ENCODE data around the gene SAG.

The SAG gene

DNA sequence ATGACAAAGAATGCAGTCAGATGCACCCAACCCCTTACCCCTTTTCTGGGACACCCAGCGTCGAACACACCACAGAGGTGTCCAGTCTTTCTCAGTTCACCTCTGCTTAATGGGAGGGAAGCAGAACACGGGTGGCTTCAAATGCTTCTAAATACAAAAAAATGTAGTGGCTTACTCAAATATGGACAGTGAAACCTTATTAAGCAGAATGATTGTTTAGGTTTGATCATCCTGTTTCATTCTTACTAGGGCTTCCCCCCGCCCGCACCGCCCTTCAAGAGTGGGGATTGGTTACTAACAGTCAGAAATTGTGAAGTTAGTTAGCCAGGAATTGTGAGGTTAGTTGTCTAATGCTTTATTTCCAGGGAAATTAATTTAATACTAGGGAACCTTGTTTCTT is 34.5 kb upstream of the SAG start:
- peaks cover 45% of the 10 kb centered on the region for H3K4me1 Mint-ChIP-seq (ENCODE audit: low read depth)
- H3K27ac Mint-ChIP-seq, result peak overlapping the region; percentile 31
- H3K27me3 Mint-ChIP-seq (ENCODE audit: low read depth), result no peaks in the 10 kb centered on the region
- H3K9me3 Mint-ChIP-seq, result no peaks in the 10 kb centered on the region
- peaks cover 78% of the 10 kb centered on the region for H3K36me3 Mint-ChIP-seq (ENCODE audit: low read depth)
- H3K4me3 Mint-ChIP-seq, result no peak overlapping the region

DNA sequence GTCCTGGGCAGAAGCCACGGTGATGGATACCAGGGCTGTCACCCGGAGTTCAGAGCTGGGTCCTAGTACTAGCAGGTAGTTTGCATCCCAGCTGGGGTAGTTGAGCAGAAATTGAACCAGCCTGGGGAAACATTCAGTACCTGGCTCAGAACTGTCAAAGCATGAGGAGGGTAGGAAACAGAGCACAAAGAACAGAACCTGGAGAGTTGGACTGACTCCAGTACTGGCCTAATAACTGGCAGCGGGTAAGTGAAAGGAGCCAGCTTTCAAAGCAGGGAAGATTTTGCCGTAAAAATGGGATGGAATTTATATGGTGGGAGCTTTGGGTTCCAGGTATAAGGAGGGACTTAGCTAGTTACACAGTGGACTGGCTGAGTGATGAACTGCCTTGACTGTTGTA is 32.4 kb upstream of the SAG start:
- Mint-ChIP-seq H3K9me3 (no peaks in the 10 kb centered on the region), H3K27ac (peak overlapping the region; percentile 37), H3K27me3 (ENCODE audit: low read depth) (no peaks in the 10 kb centered on the region), H3K4me1 (ENCODE audit: low read depth) (peaks cover 25% of the 10 kb centered on the region), H3K4me3 (no peak overlapping the region), H3K36me3 (ENCODE audit: low read depth) (peaks cover 71% of the 10 kb centered on the region)

DNA sequence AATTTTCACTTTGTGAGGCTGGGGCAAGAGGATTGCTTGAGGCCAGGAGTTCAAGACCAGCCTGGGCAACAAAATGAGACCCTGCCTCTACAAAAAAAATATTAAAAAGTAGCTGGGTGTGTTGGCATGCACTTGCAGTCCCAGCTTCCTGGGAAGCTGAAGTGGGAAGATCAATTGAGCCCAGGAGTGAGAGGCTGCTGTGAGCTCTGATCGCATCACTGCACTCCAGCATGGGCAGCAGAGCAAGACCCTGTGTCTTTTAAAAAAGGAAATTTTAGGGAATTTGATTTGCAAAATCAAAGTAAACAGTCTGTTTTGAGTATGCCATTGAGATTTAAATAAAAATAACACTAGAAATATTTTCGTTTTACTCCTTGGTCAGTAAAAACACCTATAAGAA is 28.7 kb upstream of the SAG start:
- no peaks in the 10 kb centered on the region for H3K9me3 Mint-ChIP-seq
- no peak overlapping the region for H3K4me3 Mint-ChIP-seq
- peaks cover 66% of the 10 kb centered on the region for H3K36me3 Mint-ChIP-seq (ENCODE audit: low read depth)
- H3K4me1 Mint-ChIP-seq (ENCODE audit: low read depth), result peaks cover 10% of the 10 kb centered on the region
- H3K27me3 Mint-ChIP-seq (ENCODE audit: low read depth), result no peaks in the 10 kb centered on the region
- no peak overlapping the region for H3K27ac Mint-ChIP-seq

DNA sequence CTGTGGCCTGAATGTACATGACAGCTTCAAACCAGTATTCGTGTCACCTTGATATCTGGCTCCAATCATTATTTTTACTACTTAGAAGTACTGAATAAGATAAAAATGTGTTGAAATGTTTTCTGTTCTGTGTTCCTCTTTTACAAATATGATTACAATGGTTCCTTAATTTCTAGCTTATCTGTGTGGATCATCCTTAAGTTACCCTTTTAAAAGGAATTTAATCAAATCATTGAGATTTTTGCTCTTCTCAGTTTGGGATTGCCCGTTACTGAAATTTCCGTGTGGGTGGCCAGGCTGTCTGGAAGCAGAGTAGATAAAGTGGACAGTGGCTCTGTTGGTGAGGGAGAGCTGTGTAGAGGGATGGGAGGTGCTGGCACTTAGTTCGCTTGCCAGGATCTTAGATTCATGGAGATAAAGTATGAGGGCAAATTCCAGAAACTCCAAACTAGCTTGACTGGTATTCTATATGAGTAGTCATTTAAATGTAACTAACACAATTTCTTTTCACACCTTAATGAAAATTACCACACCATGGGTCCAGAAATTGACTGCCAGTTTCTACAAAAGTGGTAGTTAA is 27.4 kb upstream of the SAG start:
- Mint-ChIP-seq H3K27ac (no peak overlapping the region), H3K4me1 (ENCODE audit: low read depth) (peaks cover 13% of the 10 kb centered on the region), H3K9me3 (no peaks in the 10 kb centered on the region), H3K4me3 (no peak overlapping the region), H3K36me3 (ENCODE audit: low read depth) (peaks cover 61% of the 10 kb centered on the region), H3K27me3 (ENCODE audit: low read depth) (no peaks in the 10 kb centered on the region)

DNA sequence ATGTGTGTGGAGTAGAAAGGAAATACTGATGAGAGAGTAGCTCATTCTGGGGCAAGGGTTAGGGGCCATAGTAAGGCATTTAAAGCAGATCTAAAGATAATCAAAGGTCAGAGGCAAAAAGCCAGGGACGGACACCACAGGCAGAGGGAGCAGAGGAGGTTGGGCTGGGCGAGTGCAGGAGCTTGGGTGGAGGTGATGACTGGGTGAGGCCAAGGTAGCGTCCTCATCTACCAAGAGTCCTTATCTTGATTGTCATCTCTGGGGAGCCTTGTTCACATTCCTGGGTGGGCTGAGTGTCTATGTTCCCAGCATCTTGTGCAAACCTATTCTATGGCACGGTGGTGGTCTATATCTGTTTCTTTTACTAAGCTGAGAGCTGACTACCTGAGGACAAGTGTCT is 26.1 kb upstream of the SAG start:
- H3K4me1 Mint-ChIP-seq (ENCODE audit: low read depth), result peaks cover 13% of the 10 kb centered on the region
- no peaks in the 10 kb centered on the region for H3K27me3 Mint-ChIP-seq (ENCODE audit: low read depth)
- H3K4me3 Mint-ChIP-seq, result no peak overlapping the region
- H3K36me3 Mint-ChIP-seq (ENCODE audit: low read depth), result peaks cover 56% of the 10 kb centered on the region
- no peaks in the 10 kb centered on the region for H3K9me3 Mint-ChIP-seq
- no peak overlapping the region for H3K27ac Mint-ChIP-seq

DNA sequence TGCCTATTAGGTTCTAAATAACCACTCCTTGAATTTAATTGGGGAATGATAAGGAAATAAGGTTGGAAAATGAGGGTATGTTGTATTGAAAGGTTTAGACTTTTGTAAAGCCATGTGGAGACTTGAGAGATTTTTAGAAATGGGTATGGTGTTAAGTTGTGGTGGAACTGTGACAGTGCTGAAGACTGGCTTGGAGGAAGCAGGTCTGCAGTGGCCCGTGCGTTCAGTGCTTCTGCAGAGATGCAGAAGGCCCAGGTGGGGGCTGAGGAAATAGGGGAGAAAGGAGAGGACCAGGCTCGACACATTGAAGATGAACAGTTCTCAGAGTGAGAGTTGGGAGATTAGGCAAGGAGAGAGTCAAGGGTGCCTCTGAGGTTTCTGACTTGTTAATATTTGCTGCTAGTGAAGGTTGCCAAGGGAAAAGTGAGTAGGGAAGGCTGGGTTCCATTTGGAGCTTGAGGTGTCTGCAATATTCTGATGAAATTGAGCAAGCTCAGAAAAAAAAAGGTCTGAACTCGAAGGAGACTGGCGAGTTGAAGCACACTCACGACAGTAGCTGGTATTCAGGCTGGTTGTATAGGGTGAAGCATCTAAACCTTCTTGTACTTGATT is 25.5 kb upstream of the SAG start:
- peaks cover 59% of the 10 kb centered on the region for H3K36me3 Mint-ChIP-seq (ENCODE audit: low read depth)
- H3K4me1 Mint-ChIP-seq (ENCODE audit: low read depth), result peaks cover 13% of the 10 kb centered on the region
- no peaks in the 10 kb centered on the region for H3K27me3 Mint-ChIP-seq (ENCODE audit: low read depth)
- no peak overlapping the region for H3K4me3 Mint-ChIP-seq
- no peaks in the 10 kb centered on the region for H3K9me3 Mint-ChIP-seq
- H3K27ac Mint-ChIP-seq, result no peak overlapping the region

DNA sequence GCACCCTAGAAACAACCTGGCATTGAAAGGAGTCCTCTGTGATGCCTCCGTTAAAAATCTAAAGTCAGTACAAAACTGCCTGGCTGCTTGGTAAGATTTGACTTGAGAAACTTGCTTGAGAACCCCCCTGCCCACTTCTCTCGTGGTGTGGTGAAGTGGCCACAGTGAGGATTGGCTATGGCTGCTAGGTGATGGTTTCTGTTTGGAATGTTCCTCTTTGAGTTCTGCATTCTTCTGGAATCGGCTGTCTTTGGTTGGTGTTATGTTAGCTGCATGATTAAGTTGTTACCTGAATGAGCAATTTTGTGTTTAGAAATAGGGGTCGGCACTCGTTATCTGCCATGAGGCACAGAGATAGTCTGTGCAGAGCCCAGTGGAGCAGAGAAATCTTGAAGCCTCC is 21.7 kb upstream of the SAG start:
- Mint-ChIP-seq H3K36me3 (ENCODE audit: low read depth) (peaks cover 50% of the 10 kb centered on the region), H3K27ac (no peak overlapping the region), H3K4me1 (ENCODE audit: low read depth) (peaks cover 18% of the 10 kb centered on the region), H3K9me3 (no peaks in the 10 kb centered on the region), H3K27me3 (ENCODE audit: low read depth) (no peaks in the 10 kb centered on the region), H3K4me3 (no peak overlapping the region)

DNA sequence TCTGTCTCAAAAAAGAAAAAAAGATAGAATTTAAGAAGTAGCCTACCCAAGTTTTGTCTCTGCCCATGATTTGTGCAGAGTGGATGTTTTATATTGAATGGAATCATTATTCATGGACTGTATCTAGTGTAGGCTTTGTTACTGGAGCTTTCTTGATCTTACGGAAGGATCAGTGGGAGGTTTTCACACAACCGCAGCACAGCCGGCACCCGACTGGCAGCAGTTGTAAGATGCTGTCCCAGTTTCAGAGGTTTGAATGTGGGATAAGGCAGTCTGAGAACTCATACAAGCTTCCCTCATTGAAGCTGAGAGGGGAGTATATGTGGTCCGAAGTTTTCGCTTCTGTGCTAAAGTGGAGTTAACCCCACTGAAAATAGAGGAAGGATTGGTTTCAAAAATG is 19.7 kb upstream of the SAG start:
- H3K9me3 Mint-ChIP-seq, result no peaks in the 10 kb centered on the region
- H3K4me3 Mint-ChIP-seq, result no peak overlapping the region
- H3K27ac Mint-ChIP-seq, result peak overlapping the region; percentile 20
- peaks cover 12% of the 10 kb centered on the region for H3K4me1 Mint-ChIP-seq (ENCODE audit: low read depth)
- H3K27me3 Mint-ChIP-seq (ENCODE audit: low read depth), result no peaks in the 10 kb centered on the region
- H3K36me3 Mint-ChIP-seq (ENCODE audit: low read depth), result peaks cover 43% of the 10 kb centered on the region

DNA sequence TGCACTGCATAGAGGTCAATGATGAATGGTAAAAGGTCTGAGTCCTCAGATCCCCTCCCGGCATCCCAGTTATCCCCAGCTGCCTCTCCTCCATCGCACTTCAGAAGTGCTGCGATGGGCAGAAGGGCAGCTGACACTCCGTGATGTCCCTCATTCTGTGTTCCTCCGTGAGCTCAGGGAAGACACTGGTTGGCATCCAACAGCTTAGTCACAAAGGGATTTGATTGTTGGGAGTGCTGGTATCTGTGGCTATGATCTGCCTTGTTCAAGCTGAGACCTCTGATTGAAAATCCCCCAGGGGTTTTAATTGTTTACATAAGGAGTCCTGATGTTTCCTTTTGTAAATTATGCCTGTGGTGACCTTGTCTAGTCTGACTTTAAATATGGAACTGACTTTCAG is 19.0 kb upstream of the SAG start:
- no peak overlapping the region for H3K27ac Mint-ChIP-seq
- no peaks in the 10 kb centered on the region for H3K9me3 Mint-ChIP-seq
- peaks cover 47% of the 10 kb centered on the region for H3K36me3 Mint-ChIP-seq (ENCODE audit: low read depth)

DNA sequence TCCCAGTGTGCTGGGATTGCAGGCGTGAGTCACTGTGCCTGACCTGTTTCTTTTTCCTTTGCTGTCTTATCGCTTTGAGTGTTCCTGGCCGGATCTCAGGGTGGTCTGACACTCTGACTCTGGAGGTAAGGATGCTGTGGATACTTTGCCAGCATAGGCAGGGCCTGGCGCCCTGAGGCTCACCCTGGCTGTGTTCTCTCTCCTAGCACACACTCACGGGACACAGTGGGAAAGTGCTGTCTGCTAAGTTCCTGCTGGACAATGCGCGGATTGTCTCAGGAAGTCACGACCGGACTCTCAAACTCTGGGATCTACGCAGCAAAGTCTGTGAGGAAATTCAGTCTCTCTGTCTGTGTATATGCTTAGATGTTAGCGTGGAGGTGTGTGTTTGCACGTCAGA is 18.0 kb upstream of the SAG start:
- H3K27ac Mint-ChIP-seq, result no peak overlapping the region
- no peak overlapping the region for H3K4me3 Mint-ChIP-seq
- H3K9me3 Mint-ChIP-seq, result no peaks in the 10 kb centered on the region
- peaks cover 56% of the 10 kb centered on the region for H3K36me3 Mint-ChIP-seq (ENCODE audit: low read depth)
- no peaks in the 10 kb centered on the region for H3K27me3 Mint-ChIP-seq (ENCODE audit: low read depth)
- peaks cover 10% of the 10 kb centered on the region for H3K4me1 Mint-ChIP-seq (ENCODE audit: low read depth)

More for the DNA sequence above, 19.0 kb upstream of the SAG start:
- no peaks in the 10 kb centered on the region for H3K27me3 Mint-ChIP-seq (ENCODE audit: low read depth)
- H3K4me3 Mint-ChIP-seq, result no peak overlapping the region
- peaks cover 10% of the 10 kb centered on the region for H3K4me1 Mint-ChIP-seq (ENCODE audit: low read depth)

DNA sequence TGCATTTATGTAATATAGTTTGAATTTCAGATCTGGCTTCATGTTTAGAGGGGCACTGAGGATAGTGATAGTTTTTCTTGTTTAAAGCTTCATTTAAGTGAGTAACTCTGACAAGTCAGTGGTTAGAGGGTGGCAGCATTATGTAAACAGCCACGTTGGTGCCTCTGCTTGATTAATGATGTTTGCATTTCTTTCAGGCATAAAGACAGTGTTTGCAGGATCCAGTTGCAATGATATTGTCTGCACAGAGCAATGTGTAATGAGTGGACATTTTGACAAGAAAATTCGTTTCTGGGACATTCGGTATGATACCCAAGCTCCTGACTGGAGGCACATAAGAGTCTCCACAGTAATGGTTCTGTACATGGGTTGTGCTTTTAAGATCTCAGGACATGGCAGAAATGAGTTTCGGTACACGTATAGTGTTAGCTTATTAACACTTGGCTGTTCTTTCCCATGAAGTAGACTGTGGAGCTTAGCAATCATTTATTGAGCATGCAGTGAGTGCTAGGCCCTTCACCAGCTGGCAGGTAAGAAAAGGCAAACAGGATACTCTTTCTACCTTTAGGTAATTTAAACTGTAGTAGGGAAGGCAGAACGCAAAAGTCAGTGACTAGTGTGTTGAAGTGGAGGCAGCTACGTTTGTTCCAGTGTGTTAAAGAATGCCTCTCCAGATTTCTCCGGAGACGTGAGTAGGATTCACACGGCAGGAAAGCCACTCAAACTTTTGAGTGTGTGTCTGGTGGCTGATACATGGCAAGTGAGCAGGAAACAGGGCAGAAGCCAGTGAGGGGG is 17.4 kb upstream of the SAG start:
- no peak overlapping the region for H3K4me3 Mint-ChIP-seq
- H3K27ac Mint-ChIP-seq, result no peak overlapping the region
- peaks cover 5% of the 10 kb centered on the region for H3K4me1 Mint-ChIP-seq (ENCODE audit: low read depth)
- H3K36me3 Mint-ChIP-seq (ENCODE audit: low read depth), result peaks cover 55% of the 10 kb centered on the region
- H3K27me3 Mint-ChIP-seq (ENCODE audit: low read depth), result no peaks in the 10 kb centered on the region
- H3K9me3 Mint-ChIP-seq, result no peaks in the 10 kb centered on the region

DNA sequence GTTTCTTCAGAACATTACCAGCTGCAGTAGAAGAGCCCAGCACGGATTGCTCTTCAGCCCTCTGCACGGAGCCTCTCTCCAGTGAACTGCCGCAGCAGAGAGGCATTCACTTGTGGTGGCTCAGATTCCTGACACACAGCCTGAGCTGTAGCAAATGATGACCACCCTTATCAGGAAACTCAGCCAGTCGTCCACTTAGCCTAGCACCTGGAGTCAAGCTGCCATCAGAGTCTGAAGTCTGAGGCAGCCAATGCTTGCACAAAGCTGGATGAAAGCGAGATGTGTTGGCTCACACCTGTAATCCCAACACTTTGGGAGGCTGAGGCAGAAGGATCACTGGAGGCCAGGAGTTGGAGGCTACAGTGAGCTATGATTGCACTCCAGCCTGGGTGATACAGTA is 11.7 kb upstream of the SAG start:
- no peak overlapping the region for H3K4me3 Mint-ChIP-seq
- no peak overlapping the region for H3K27ac Mint-ChIP-seq
- H3K36me3 Mint-ChIP-seq (ENCODE audit: low read depth), result peaks cover 42% of the 10 kb centered on the region
- H3K27me3 Mint-ChIP-seq (ENCODE audit: low read depth), result no peaks in the 10 kb centered on the region
- no peaks in the 10 kb centered on the region for H3K9me3 Mint-ChIP-seq
- H3K4me1 Mint-ChIP-seq (ENCODE audit: low read depth), result peaks cover 2% of the 10 kb centered on the region

DNA sequence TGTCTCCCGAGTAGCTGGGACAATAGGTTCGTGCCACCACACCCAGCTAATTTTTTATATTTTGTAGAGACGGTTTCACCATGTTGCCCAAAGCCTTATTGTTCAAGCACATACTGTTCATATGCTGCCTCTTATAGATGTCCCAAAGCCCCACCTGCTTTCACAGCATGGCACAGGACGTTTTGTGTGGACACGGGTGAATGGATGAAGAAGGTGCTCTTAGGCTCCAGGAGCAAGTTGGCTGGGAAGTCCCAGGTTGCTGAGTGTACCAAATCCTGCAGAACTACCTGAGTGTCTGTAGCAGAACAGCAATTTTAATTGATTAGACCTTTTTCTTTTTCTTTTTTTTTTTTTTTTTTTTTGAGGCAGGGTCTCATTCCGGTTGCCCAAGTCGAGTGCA is 10.5 kb upstream of the SAG start:
- Mint-ChIP-seq H3K4me1 (ENCODE audit: low read depth) (peaks cover 2% of the 10 kb centered on the region), H3K9me3 (no peaks in the 10 kb centered on the region), H3K4me3 (no peak overlapping the region), H3K27ac (no peak overlapping the region), H3K36me3 (ENCODE audit: low read depth) (peaks cover 36% of the 10 kb centered on the region), H3K27me3 (ENCODE audit: low read depth) (no peaks in the 10 kb centered on the region)

DNA sequence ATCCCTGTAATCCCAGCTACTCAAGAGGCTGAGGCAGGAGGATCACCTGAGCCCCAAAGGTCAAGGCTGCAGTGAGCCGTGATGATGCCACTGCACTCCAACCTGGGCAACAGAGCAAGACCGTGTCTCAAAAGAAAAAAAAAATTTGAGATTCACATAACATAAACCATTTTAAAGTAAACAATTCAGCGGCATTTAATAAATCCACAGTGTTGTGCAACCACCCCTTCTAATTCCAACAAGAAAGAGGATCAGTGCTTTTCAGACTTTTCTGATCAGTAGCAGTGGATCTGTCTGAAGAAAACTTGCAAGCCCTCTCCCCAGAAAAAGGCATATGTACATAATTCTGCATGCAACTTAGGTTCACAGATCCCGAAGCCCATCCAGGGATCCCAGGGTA is 7.2 kb upstream of the SAG start:
- no peak overlapping the region for H3K27ac Mint-ChIP-seq
- no peaks in the 10 kb centered on the region for H3K9me3 Mint-ChIP-seq
- peaks cover 2% of the 10 kb centered on the region for H3K4me1 Mint-ChIP-seq (ENCODE audit: low read depth)
- no peaks in the 10 kb centered on the region for H3K27me3 Mint-ChIP-seq (ENCODE audit: low read depth)
- no peak overlapping the region for H3K4me3 Mint-ChIP-seq
- peaks cover 10% of the 10 kb centered on the region for H3K36me3 Mint-ChIP-seq (ENCODE audit: low read depth)

DNA sequence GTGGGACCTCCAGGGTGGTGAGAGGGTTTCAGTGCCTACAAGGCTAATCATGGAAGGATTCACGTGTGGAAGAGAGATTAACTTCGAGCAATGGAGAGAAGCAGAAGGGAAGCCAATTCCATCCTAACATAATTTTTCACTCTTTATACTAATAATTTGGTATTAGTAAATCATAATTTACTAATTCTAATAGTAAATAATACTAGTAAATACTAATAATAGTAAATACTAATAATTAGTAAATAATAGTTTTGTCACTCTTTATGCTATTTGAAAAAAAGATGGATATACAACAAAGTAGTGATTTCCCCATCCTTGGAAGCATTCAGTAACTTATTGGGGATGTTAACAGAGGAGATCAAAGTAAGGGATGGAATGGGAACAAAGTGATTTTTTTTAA is 6.4 kb upstream of the SAG start:
- H3K27me3 Mint-ChIP-seq (ENCODE audit: low read depth), result no peaks in the 10 kb centered on the region
- peaks cover 4% of the 10 kb centered on the region for H3K36me3 Mint-ChIP-seq (ENCODE audit: low read depth)
- peaks cover 2% of the 10 kb centered on the region for H3K4me1 Mint-ChIP-seq (ENCODE audit: low read depth)
- no peaks in the 10 kb centered on the region for H3K9me3 Mint-ChIP-seq
- H3K27ac Mint-ChIP-seq, result no peak overlapping the region
- no peak overlapping the region for H3K4me3 Mint-ChIP-seq

Data from T-helper 1 cell treated with Interleukin-12 subunit alpha and Interleukin-12 subunit beta and Interleukin-4 antibody, amounts not matched to agents 30 μg/mL and 1 μg/mL, for 36 hours (primary cell).